Stimulated activated naive CD8-positive, alpha-beta T cell treated with anti-CD3 and anti-CD28 coated beads, Interleukin-15, Interleukin-2, amounts not matched to agents 100 U/mL and 50 U/mL, for 24 hours (primary cell): Measurements from ENCODE around the gene HOXA7.

ENCODE experiments used
- ATAC-seq: fragments of 150-1000 bp; cut with Tn5 transposase; one replicate; pipeline ENCODE4 v1.10.0; 2021
- DNase-seq: peaks from one replicate; pipeline ENCODE4 v3.0.0; 2021

The HOXA7 gene

DNA sequence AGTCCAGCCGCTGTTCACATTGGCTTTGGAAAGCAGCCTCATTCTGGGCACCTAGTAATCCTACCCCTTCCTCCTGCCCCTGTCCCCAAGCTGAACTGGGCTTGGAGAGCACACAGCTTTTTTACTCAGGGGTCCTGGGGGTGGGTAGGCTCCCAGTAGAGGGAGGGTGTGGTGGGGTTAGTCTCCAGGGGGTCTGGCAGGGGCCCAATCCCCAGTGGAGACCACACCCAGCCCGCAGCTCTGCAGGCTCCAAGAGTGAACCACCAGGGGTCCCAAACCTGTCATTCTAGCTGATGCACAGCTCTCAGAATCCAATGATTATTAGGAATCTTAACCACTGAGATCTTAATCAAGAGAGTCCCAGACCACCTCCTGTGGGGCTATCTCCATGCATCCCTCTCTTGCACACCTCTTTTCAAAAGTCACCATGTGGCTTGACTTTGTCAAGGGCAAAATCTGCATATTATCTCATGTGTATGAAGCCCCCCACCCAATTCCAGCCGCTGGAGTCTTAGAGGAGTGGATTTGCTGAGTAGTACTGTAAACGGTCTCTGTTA is 25.9 kb upstream of the HOXA7 start:
- no peak for DNase-seq
- ATAC-seq = no peak

GRCh38 chr7:27181795-27182275 is 25.4 kb upstream of the HOXA7 start:
- ATAC-seq (no peak), DNase-seq (no peak)

- ATAC-seq (no peak), DNase-seq (peak; percentile 2)
Observed at GRCh38 chr7:27180431-27181420, 24.3 kb upstream of the HOXA7 start.

DNA sequence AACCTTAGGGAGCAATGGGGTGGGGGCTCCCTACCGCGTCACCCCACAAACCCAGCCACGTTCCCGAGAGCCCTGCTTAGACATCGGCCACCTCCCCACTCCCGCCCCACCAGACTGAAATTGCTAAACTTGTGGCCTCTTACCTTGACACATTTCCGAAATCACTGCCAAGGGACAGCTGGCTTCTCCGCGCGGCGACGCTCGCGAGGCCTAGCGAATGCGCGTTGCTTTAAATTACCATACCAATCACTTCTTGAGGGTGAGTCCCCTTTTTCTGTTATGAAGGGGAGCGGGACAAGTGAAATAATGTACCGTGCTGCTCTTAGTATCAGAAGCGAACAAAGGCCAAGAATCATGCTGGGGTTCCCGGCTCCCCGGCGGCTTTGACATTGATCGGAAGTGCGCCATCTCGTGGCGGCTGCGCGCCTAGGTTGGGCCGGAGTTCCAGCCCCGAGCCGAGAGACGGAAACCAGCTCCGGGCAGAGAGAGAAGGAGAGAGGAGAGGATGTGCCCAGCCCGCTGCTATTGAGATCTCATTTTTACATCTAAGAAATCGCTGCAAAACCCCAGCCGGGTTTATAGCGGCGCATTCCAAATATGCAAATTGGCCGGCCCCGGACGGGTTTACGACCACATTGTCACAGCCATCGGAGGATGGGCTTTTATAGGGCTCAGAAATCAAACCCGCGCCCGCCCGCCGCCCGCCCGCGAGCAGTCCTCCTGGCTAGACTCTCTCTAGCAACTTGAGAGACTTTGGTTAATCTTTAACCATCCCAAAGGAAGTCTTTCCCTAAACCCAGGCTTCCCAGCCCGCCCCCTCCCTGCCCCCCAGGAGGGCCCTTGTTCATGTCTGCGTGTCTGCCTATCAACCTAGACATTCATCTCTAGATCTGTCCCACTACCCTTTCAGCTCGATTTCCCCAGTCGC is 23.3 kb upstream of the HOXA7 start:
- DNase-seq (peak; percentile 75), ATAC-seq (peak; percentile 46)

- DNase-seq = peak; percentile 0
- no peak for ATAC-seq
Observed at GRCh38 chr7:27179030-27179429, 22.6 kb upstream of the HOXA7 start.

DNA sequence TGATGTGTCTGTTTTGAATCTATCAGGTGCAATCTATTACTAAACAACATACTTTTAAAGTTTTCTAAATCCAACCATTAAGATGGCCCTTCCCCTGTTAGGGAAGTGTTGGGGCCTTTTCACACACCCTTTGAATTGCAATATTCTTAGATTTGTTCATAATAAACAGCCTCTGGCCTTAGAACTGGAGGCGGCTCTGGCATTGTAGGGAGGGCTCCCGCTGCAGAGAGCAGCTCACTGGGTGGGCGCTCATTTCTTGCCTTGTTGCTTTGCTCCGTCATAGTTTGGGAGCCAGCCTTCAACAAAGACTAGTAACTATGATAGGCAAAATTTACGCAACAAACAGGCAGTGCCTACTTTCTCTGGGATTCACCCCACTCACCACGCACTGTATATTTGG is 21.9 kb upstream of the HOXA7 start:
- peak; percentile 0 for DNase-seq
- ATAC-seq = no peak

DNA sequence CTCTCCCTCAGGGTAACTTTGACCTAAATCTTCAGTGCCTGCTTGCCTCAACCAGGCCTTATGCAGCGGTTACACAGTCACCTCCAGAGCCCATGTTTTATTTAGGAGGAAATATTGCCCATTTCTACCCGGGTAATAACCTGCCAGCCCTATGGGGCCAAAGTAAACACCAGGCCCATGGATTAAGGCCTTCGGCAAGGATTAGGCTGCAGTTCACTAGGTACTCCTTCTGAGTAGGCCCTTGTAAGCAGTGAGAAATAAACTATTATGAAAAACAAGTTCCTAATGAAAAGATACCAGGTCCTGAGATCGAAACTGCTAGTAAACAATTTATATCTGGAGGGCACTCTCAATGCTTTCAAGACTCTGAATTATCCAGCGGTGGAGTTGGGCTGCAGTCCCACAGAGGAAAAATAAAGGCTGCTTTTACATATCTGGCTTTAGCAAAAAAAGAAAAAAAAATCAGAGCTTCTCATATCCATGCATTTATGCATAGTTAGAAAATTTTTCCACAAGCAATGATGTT is 21.4 kb upstream of the HOXA7 start:
- DNase-seq (no peak), ATAC-seq (no peak)

- no peak for ATAC-seq
Observed at GRCh38 chr7:27176962-27177794, 20.7 kb upstream of the HOXA7 start.

GRCh38 chr7:27176524-27176845 is 20.0 kb upstream of the HOXA7 start:
- DNase-seq = no peak
- ATAC-seq = no peak

More at GRCh38 chr7:27176962-27177794, 20.7 kb upstream of the HOXA7 start:
- no peak for DNase-seq

- no peak for ATAC-seq
- DNase-seq = no peak
Observed at GRCh38 chr7:27175626-27176523, 19.4 kb upstream of the HOXA7 start.

- DNase-seq (no peak), ATAC-seq (no peak)
Observed at GRCh38 chr7:27174874-27175625, 18.6 kb upstream of the HOXA7 start.

- no peak for ATAC-seq
- no peak for DNase-seq
Observed at GRCh38 chr7:27173956-27174873, 17.7 kb upstream of the HOXA7 start, which contains the start of gene HOXA10. Gene HOXA10, minus strand, starts transcription at chr7:27174320. Its CDS starts 14 bp downstream, at chr7:27174306.

- ATAC-seq (peak; percentile 59), DNase-seq (no peak)
Observed at GRCh38 chr7:27173511-27173955, 17.1 kb upstream of the HOXA7 start.

DNA sequence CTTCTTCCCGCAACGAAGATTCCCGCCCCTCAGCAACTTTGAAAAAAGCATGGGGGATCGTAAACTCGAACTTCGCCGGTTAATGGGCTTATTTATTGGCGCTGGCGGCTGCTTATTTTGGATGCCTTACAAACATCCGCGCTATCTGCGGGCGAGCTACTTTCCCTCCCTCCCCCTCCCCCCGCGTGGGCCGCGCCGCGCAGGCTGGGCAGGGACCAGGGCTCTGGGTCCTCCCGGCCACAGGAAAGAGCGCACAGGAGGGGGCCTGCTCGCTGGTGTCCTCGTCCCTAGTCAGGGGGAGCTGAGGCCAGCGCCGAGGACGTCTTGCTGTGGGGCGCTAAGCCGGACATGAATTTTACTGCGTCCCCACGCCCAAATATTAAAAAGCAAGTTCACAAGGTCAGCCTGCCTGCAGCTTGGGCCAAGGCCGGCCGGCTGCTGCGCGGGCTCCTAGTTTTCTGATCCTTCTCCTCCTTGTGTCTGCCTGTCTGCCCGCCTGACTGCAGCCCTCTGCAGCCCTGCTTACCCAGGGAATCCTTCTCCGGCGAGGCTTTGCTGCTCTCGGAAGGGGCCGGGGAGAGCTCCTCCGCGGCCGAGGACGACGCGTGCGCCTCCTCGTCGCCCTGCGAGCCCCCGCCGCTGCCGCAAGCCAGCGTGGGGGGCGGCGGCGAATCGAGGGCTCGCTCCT is 16.5 kb upstream of the HOXA7 start:
- no peak for ATAC-seq
- DNase-seq = no peak

GRCh38 chr7:27172315-27172774 is 15.9 kb upstream of the HOXA7 start:
- ATAC-seq (no peak), DNase-seq (no peak)

DNA sequence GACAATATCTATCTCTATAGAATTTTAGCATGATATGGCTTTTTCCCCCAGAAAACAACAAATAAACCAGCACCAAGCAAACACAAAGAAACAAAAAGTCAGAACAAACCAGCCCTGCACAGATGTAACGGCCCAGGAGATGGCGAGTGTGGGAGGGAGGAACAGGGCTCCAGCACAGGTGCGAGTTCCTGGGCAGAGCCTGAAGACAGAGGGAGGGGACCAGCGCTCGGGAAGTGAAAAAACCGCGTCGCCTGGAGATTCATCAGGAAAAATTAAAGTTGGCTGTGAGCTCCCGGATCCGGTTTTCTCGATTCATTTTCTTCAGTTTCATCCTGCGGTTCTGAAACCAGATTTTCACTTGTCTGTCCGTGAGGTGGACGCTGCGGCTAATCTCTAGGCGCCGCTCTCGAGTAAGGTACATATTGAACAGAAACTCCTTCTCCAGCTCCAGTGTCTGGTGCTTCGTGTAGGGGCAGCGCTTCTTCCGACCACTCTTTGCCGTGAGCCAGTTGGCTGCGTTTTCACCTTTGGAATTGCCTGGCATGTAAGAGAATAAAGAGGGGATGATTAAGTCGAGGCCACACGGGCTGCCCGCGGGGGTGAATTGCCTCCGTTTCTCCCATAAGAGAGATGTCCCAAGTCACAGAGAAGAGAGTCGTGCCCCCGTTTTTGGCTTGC is 15.3 kb upstream of the HOXA7 start:
- DNase-seq (no peak), ATAC-seq (no peak)

- ATAC-seq = no peak
- DNase-seq = no peak
Observed at GRCh38 chr7:27171325-27171636, 14.8 kb upstream of the HOXA7 start.
